K562 (cell line): ENCODE data around the gene RAB12. TPM values are rescaled to one million over a fixed set of nuclear protein-coding genes. Genes with fewer than 3 reads are reported as not detected.

Experiments
- ATAC-seq: fragments of 200-7000 bp; cut with Tn5 transposase; 3 replicates; pipeline ENCODE4 v1.9.1; 2020; ENCODE audit warnings: moderate library complexity
- BruUV-seq: library from RNA; stranded (reverse); fragments of 400-500 nt; replicated peaks from 2 replicates; lab custom pipeline; 2021; lab: Mats Ljungman, UMichigan
- CTCF ChIA-PET: fragments of 300-600 bp; formaldehyde crosslinking; extraction: SDS; loops from one replicate; lab custom pipeline; 2021; ENCODE audit warnings: low intra/inter-chr PET ratio; lab: Yijun Ruan, JAX
- POLR2A ChIA-PET: fragments of 300-600, 350-650 bp; sonication (Branson Sonifier 250); formaldehyde crosslinking; extraction: SDS; loops from one replicate; lab custom pipeline; 2021; ENCODE audit warnings: antibody characterized with exemption, inconsistent platforms; lab: Yijun Ruan, JAX
- DNase-seq, 4 experiments: peaks; one replicate each; pipeline versions ENCODE4 v3.0.0 to v3.0.0-alpha.2; 2011 to 2018; ENCODE audit warnings: low spot score in 3 of 4, mixed read lengths in 3 of 4; ENCODE audit errors: extremely low read depth in 1 of 4
- FAIRE-seq: peaks from 2 replicates; lab custom pipeline; 2011; peaks lifted over from hg19 to GRCh38; lab: Jason Lieb, UNC
- H2AFZ ChIP-seq: 2 replicates; pipeline ENCODE4 v1.6.0; 2011; ENCODE audit warnings: low read depth, low read length, control low read depth, inconsistent platforms
- H3K27ac ChIP-seq: fragments of 200-600 bp; 3 replicates; pipeline ENCODE4 v1.8.0; 2011; ENCODE audit warnings: low read depth, mild to moderate bottlenecking, control low read depth, inconsistent platforms, low read length, moderate library complexity, mixed read lengths; ENCODE audit errors: extremely low read depth
- H3K27me3 ChIP-seq, 2 experiments: fragments of 300-600 bp in 1 of 2; 2 replicates in 1 of 2; 3 replicates in 1 of 2; pipeline versions ENCODE4 v1.6.0 to v1.8.0; 2011; ENCODE audit warnings: inconsistent platforms in 2 of 2, low read length in 2 of 2, mild to moderate bottlenecking in 1 of 2, mixed read lengths in 1 of 2, moderate library complexity in 1 of 2; ENCODE audit not compliant: control insufficient read depth in 2 of 2, insufficient read depth in 2 of 2
- H3K36me3 ChIP-seq: fragments of 300-600 bp; 3 replicates; pipeline ENCODE4 v1.8.0; 2011; ENCODE audit warnings: mild to moderate bottlenecking, low read length, inconsistent platforms; ENCODE audit not compliant: control insufficient read depth, insufficient read depth
- H3K4me1 ChIP-seq, 2 experiments: fragments of 200-600 bp in 1 of 2; replicated peaks in 1 of 2; 2 replicates in 1 of 2; 3 replicates in 1 of 2; pipeline versions ENCODE4 v1.5.1 to v1.8.0; 2011; ENCODE audit warnings: inconsistent platforms in 2 of 2, low read length in 2 of 2, mild to moderate bottlenecking in 1 of 2, mixed read lengths in 1 of 2, moderate library complexity in 1 of 2; ENCODE audit not compliant: control insufficient read depth in 2 of 2, insufficient read depth in 2 of 2
- H3K4me2 ChIP-seq: 2 replicates; pipeline ENCODE4 v1.6.1; 2011; ENCODE audit warnings: low read length, control low read depth, inconsistent platforms, mixed read lengths; ENCODE audit not compliant: insufficient read depth
- H3K4me3 ChIP-seq: fragments of 200-600 bp; sonication (generic), shearing (Covaris generic); 2 replicates; pipeline ENCODE4 v1.5.1; 2016; ENCODE audit warnings: control low read depth, inconsistent platforms
- H3K79me2 ChIP-seq: fragments of 200-600 bp; 3 replicates; pipeline ENCODE4 v1.8.0; 2011; ENCODE audit warnings: low read length, inconsistent platforms; ENCODE audit not compliant: control insufficient read depth, insufficient read depth
- H3K9ac ChIP-seq, 2 experiments: 2 replicates each; pipeline versions ENCODE4 v1.6.0 to v1.6.1; 2011; ENCODE audit warnings: low read depth in 2 of 2, low read length in 2 of 2, control low read depth in 1 of 2, inconsistent platforms in 1 of 2, mild to moderate bottlenecking in 1 of 2, mixed read lengths in 1 of 2; ENCODE audit not compliant: insufficient read depth in 1 of 2
- H3K9me1 ChIP-seq: one replicate; pipeline ENCODE4 v1.6.0; 2011; ENCODE audit warnings: inconsistent platforms, mild to moderate bottlenecking, low read length, moderate library complexity; ENCODE audit not compliant: control insufficient read depth, insufficient read depth
- H3K9me3 ChIP-seq: replicated peaks from 2 replicates; pipeline ENCODE4 v1.5.1; 2011; ENCODE audit warnings: low read depth, low read length, inconsistent platforms; ENCODE audit not compliant: control insufficient read depth, insufficient read depth
- H4K20me1 ChIP-seq: replicated peaks from 2 replicates; pipeline ENCODE4 v1.6.1; 2011; ENCODE audit warnings: low read length, inconsistent platforms, mixed read lengths; ENCODE audit not compliant: control insufficient read depth, insufficient read depth
- CBFB ChIP-seq: sonication (generic); formaldehyde crosslinking; IDR thresholded peaks from 2 replicates; pipeline ENCODE4 v1.4.0; 2020; ENCODE audit warnings: mild to moderate bottlenecking, missing genetic modification reagents
- DPF2 ChIP-seq: fragments of 450-650 bp; IDR thresholded peaks from 2 replicates; pipeline ENCODE4 v1.6.1; 2016
- HDAC8 ChIP-seq: fragments of 450-650 bp; IDR thresholded peaks from 2 replicates; pipeline ENCODE4 v1.6.1; 2016; ENCODE audit warnings: mild to moderate bottlenecking, missing genetic modification characterization, moderate library complexity, missing compliant biosample characterization
- PHTF2 ChIP-seq: fragments of 250-450 bp; sonication (Bioruptor Pico); IDR thresholded peaks from 2 replicates; pipeline ENCODE4 v1.5.0; 2021; ENCODE audit warnings: mild to moderate bottlenecking
- RAD21 ChIP-seq, 2 experiments: fragments of 250-450 bp in 1 of 2; fragments of 450-650 bp in 1 of 2; sonication (Bioruptor Pico) in 1 of 2; formaldehyde crosslinking in 1 of 2; IDR thresholded peaks in 1 of 2; conservative IDR thresholded peaks in 1 of 2; 2 replicates each; pipeline versions ENCODE4 v1.4.0 to v1.8.0; 2020 to 2022; ENCODE audit warnings: mild to moderate bottlenecking in 2 of 2, moderate library complexity in 1 of 2
- RBM25 ChIP-seq: fragments of 200-400 bp; formaldehyde crosslinking; IDR thresholded peaks from 2 replicates; pipeline ENCODE4 v1.6.1; 2018; ENCODE audit warnings: low read length, low read depth, moderate library complexity; ENCODE audit not compliant: severe bottlenecking
- ZFP36 ChIP-seq: fragments of 150-350 bp; IDR thresholded peaks from 2 replicates; pipeline ENCODE4 v1.6.1; 2018; ENCODE audit warnings: low read length, low read depth; ENCODE audit not compliant: partially characterized antibody
- ZMIZ1 ChIP-seq, 2 experiments: fragments of 150-350 bp in 1 of 2; IDR thresholded peaks; 2 replicates each; pipeline ENCODE4 v1.6.1; 2012 to 2016; ENCODE audit warnings: low read depth in 2 of 2, low read length in 2 of 2, mild to moderate bottlenecking in 1 of 2, moderate library complexity in 1 of 2
- ZNF165 ChIP-seq: fragments of 250-450 bp; sonication (Bioruptor Pico); IDR thresholded peaks from 2 replicates; pipeline ENCODE4 v1.4.0; 2020; ENCODE audit warnings: borderline replicate concordance
- ZNF584 ChIP-seq: fragments of 200-800 bp; sonication (Bioruptor generic); IDR thresholded peaks from 2 replicates; pipeline ENCODE4 v1.6.1; 2016; ENCODE audit warnings: low read depth, mild to moderate bottlenecking, missing genetic modification characterization, missing compliant biosample characterization
- whole genome bisulfite sequencing: fragments of 100-300 bp; shearing (Covaris generic); methylation state at CpG from one replicate; pipeline ENCODE4 v1.1.6; 2016; ENCODE audit warnings: low coverage, mixed read lengths; ENCODE audit not compliant: insufficient coverage; ENCODE audit errors: missing lambda C conversion rate; 5-methylcytosine and 5-hydroxymethylcytosine counted together
- in situ Hi-C: fragments of 300-500 bp; cut with MboI; formaldehyde crosslinking; loops from 4 replicates; pipeline ENCODE4 v1.15.0; 2018; ENCODE audit warnings: inconsistent platforms, mixed read lengths
- intact Hi-C: fragments of 100-400 bp; cut with micrococcal nuclease; formaldehyde crosslinking; loops from 2 replicates; pipeline ENCODE4 v1.14.2; 2022
- polyA plus RNA-seq, 8 experiments: library from polyadenylated mRNA; depleted of rRNA in 4 of 8; stranded (reverse) in 5 of 8; unstranded in 3 of 8; fragments of >200 nt; fragmentation: Nextera tagmentation in 2 of 8; fragmentation: Illumina TruSeq in 1 of 8; extraction: Ambion mirVana in 2 of 8; extraction: Trizol in 1 of 8; gene quantifications; 2 replicates each; pipeline versions ENCODE4 v1.2.1 to v1.2.3, GENCODE V29; 2011 to 2014; ENCODE audit warnings: inconsistent platforms in 1 of 8, missing spikeins in 1 of 8
- total RNA-seq, 7 experiments: library from RNA; depleted of rRNA in 6 of 7; stranded (reverse); fragments of >200 nt in 6 of 7; fragmentation: Illumina TruSeq in 2 of 7; extraction: Trizol in 2 of 7; gene quantifications; 2 replicates each; pipeline versions ENCODE4 v1.2.1 to v1.2.3, GENCODE V29; 2011 to 2021; ENCODE audit warnings: low replicate concordance in 1 of 7

RAB12 gene
- total and polyA plus RNA-seq, 9 of the 15 experiments (the other 6 are each of a cell fraction or from before 2014, with no cell fraction given): 0.48 to 21.6 (median 18.8) TPM

DNA sequence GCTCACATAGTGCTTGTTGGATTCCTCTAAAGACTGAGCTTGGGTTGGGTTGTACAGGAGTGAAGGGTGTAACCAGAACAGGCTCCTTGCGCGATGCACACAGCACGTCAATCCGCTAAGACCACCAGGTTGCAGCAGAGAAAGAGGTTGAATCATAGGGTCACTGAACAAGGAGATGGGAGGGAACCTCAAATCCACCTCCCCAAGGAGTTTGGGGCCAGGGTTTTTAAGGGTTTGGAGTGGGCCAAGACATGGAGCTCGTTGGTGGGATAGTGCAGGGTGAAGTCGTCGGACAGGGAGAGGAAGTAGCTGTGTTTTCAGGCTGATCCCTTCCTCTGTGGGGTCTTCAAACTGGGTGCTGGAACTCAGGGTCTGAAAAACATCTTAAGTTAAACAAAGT, 75.3 kb downstream of the RAB12 start:
- Histone ChIP-seq H3K9ac (no peak overlapping the region), H3K4me2 (no peak overlapping the region), H3K36me3 (no peaks in the 10 kb centered on the region), H4K20me1 (no peaks in the 10 kb centered on the region), H3K4me1 (peaks cover 0 to 3% of the 10 kb centered on the region in 2 experiments; a peak in 3 of 5 replicates), H3K79me2 (no peaks in the 10 kb centered on the region), H3K9me1 (no peaks in the 10 kb centered on the region), H2AFZ (no peak overlapping the region; the same call in 1 of the 2 replicates), H3K4me3 (no peak overlapping the region), H3K27me3 (peaks cover 3 to 10% of the 10 kb centered on the region in 2 experiments; a peak in 4 of 5 replicates), H3K9me3 (no peaks in the 10 kb centered on the region), H3K27ac (no peak overlapping the region)
- intact Hi-C loops (loop anchor here (10.0 kb wide), 1 partner anchor 110 kb away; no protein-coding TSS in a partner anchor), in situ Hi-C loops (no loop called here)
- no TSS peak for BruUV-seq
- no peak for FAIRE-seq
- no peak for ATAC-seq
- DNase-seq: no peak
- ChIA-PET CTCF (no interaction called here), POLR2A (interaction anchor here (0.6 to 2.9 kb wide), 3 partner anchors 12 to 1824 kb away, joined by 3 to 13 read pairs (median 4); no protein-coding TSS in a partner anchor)
- TF ChIP-seq ZNF584 (no peak), RBM25 (no peak), RAD21 (CRISPR knock-in tag; conservative IDR thresholded peaks at IDR 0.05 in 1 of 2, IDR thresholded peaks at IDR 0.05 in 1 of 2) (no peak), PHTF2 (CRISPR knock-in tag) (no peak), ZMIZ1 (IDR thresholded peaks at IDR 0.05; ENCODE audit: low read depth in 2 of 2, low read length in 2 of 2) (no peak), ZNF165 (no peak), ZFP36 (no peak), DPF2 (no peak), HDAC8 (tag) (no peak), CBFB (CRISPR knock-in tag) (no peak)
- 50% methylated on average over 7 of the region's 7 CpGs for WGBS
